Measurements from ENCODE around the gene CASKIN2.
A peak's percentile ranks its signal among the peaks of the same experiment; 100 is the strongest.

Gene CASKIN2

GRCh38 chr17:75557075-75557851 lies 41.9 kb upstream of the CASKIN2 start:
- Histone ChIP-seq H3K27ac (ENCODE audit: low read depth, low read length) (peak overlapping the region; percentile 71), H3K4me1 (ENCODE audit: control insufficient read depth in 1 of 2, insufficient read depth in 2 of 2, low read length in 2 of 2) (peaks cover 30% of the 10 kb centered on the region in 2 donors), H3K9ac (ENCODE audit: low read depth in 1 of 2, low read length in 2 of 2) (peak overlapping the region in 1 of 2 donors; percentile 48), H3K9me3 (ENCODE audit: control insufficient read depth in 1 of 2, low read length in 2 of 2) (no peaks in the 10 kb centered on the region), H3K27me3 (ENCODE audit: control insufficient read depth in 1 of 2, insufficient read depth in 2 of 2, low read length in 2 of 2) (no peaks in the 10 kb centered on the region), H3K36me3 (ENCODE audit: control insufficient read depth in 1 of 2, insufficient read depth in 2 of 2, low read length in 2 of 2) (peaks cover 11 to 41% of the 10 kb centered on the region in 2 donors), H3K4me3 (ENCODE audit: low read depth in 1 of 2, low read length in 2 of 2) (peak overlapping the region in 1 of 2 donors; percentile 6)

GRCh38 chr17:75555679-75556153 lies 40.4 kb upstream of the CASKIN2 start:
- H3K4me3 ChIP-seq (ENCODE audit: low read depth in 1 of 2, low read length in 2 of 2), result no peak overlapping the region

GRCh38 chr17:75553295-75554110 lies 38.2 kb upstream of the CASKIN2 start:
- no peaks in the 10 kb centered on the region for H3K27me3 ChIP-seq (ENCODE audit: control insufficient read depth in 1 of 2, insufficient read depth in 2 of 2, low read length in 2 of 2)
- no peak overlapping the region for H3K27ac ChIP-seq (ENCODE audit: low read depth, low read length)
- H3K9ac ChIP-seq (ENCODE audit: low read depth in 1 of 2, low read length in 2 of 2), result no peak overlapping the region
- peaks cover 0 to 17% of the 10 kb centered on the region in 2 donors for H3K36me3 ChIP-seq (ENCODE audit: control insufficient read depth in 1 of 2, insufficient read depth in 2 of 2, low read length in 2 of 2)
- H3K4me1 ChIP-seq (ENCODE audit: control insufficient read depth in 1 of 2, insufficient read depth in 2 of 2, low read length in 2 of 2), result peaks cover 41 to 50% of the 10 kb centered on the region in 2 donors
- no peak overlapping the region for H3K4me3 ChIP-seq (ENCODE audit: low read depth in 1 of 2, low read length in 2 of 2)
- H3K9me3 ChIP-seq (ENCODE audit: control insufficient read depth in 1 of 2, low read length in 2 of 2), result no peaks in the 10 kb centered on the region

More at GRCh38 chr17:75555679-75556153, 40.4 kb upstream of the CASKIN2 start:
- H3K9ac ChIP-seq (ENCODE audit: low read depth in 1 of 2, low read length in 2 of 2), result peak overlapping the region in 1 of 2 donors; percentile 2
- no peaks in the 10 kb centered on the region for H3K27me3 ChIP-seq (ENCODE audit: control insufficient read depth in 1 of 2, insufficient read depth in 2 of 2, low read length in 2 of 2)
- H3K36me3 ChIP-seq (ENCODE audit: control insufficient read depth in 1 of 2, insufficient read depth in 2 of 2, low read length in 2 of 2), result peaks cover 7 to 31% of the 10 kb centered on the region in 2 donors
- H3K27ac ChIP-seq (ENCODE audit: low read depth, low read length), result peak overlapping the region; percentile 50
- H3K9me3 ChIP-seq (ENCODE audit: control insufficient read depth in 1 of 2, low read length in 2 of 2), result no peaks in the 10 kb centered on the region
- peaks cover 32 to 34% of the 10 kb centered on the region in 2 donors for H3K4me1 ChIP-seq (ENCODE audit: control insufficient read depth in 1 of 2, insufficient read depth in 2 of 2, low read length in 2 of 2)

- H3K27ac ChIP-seq (ENCODE audit: low read depth, low read length), result no peak overlapping the region
- no peaks in the 10 kb centered on the region for H3K27me3 ChIP-seq (ENCODE audit: control insufficient read depth in 1 of 2, insufficient read depth in 2 of 2, low read length in 2 of 2)
- peaks cover 0 to 11% of the 10 kb centered on the region in 2 donors for H3K36me3 ChIP-seq (ENCODE audit: control insufficient read depth in 1 of 2, insufficient read depth in 2 of 2, low read length in 2 of 2)
- H3K4me1 ChIP-seq (ENCODE audit: control insufficient read depth in 1 of 2, insufficient read depth in 2 of 2, low read length in 2 of 2), result peaks cover 37 to 43% of the 10 kb centered on the region in 2 donors
- no peak overlapping the region for H3K4me3 ChIP-seq (ENCODE audit: low read depth in 1 of 2, low read length in 2 of 2)
- H3K9me3 ChIP-seq (ENCODE audit: control insufficient read depth in 1 of 2, low read length in 2 of 2), result no peaks in the 10 kb centered on the region
- H3K9ac ChIP-seq (ENCODE audit: low read depth in 1 of 2, low read length in 2 of 2), result no peak overlapping the region
Observed at GRCh38 chr17:75552425-75553294, 37.3 kb upstream of the CASKIN2 start.

GRCh38 chr17:75551266-75551665 lies 35.9 kb upstream of the CASKIN2 start:
- H3K36me3 ChIP-seq (ENCODE audit: control insufficient read depth in 1 of 2, insufficient read depth in 2 of 2, low read length in 2 of 2), result peaks cover 4 to 19% of the 10 kb centered on the region in 2 donors
- peak overlapping the region in 1 of 2 donors; percentile 51 for H3K9ac ChIP-seq (ENCODE audit: low read depth in 1 of 2, low read length in 2 of 2)
- H3K9me3 ChIP-seq (ENCODE audit: control insufficient read depth in 1 of 2, low read length in 2 of 2), result no peaks in the 10 kb centered on the region
- H3K27ac ChIP-seq (ENCODE audit: low read depth, low read length), result no peak overlapping the region
- H3K4me1 ChIP-seq (ENCODE audit: control insufficient read depth in 1 of 2, insufficient read depth in 2 of 2, low read length in 2 of 2), result peaks cover 33 to 40% of the 10 kb centered on the region in 2 donors
- H3K27me3 ChIP-seq (ENCODE audit: control insufficient read depth in 1 of 2, insufficient read depth in 2 of 2, low read length in 2 of 2), result no peaks in the 10 kb centered on the region
- H3K4me3 ChIP-seq (ENCODE audit: low read depth in 1 of 2, low read length in 2 of 2), result no peak overlapping the region

GRCh38 chr17:75550139-75550465 lies 34.8 kb upstream of the CASKIN2 start:
- Histone ChIP-seq H3K27me3 (ENCODE audit: control insufficient read depth in 1 of 2, insufficient read depth in 2 of 2, low read length in 2 of 2) (no peaks in the 10 kb centered on the region), H3K4me3 (ENCODE audit: low read depth in 1 of 2, low read length in 2 of 2) (no peak overlapping the region), H3K27ac (ENCODE audit: low read depth, low read length) (peak overlapping the region; percentile 100), H3K9me3 (ENCODE audit: control insufficient read depth in 1 of 2, low read length in 2 of 2) (no peaks in the 10 kb centered on the region), H3K9ac (ENCODE audit: low read depth in 1 of 2, low read length in 2 of 2) (peak overlapping the region; percentile 76 to 93), H3K36me3 (ENCODE audit: control insufficient read depth in 1 of 2, insufficient read depth in 2 of 2, low read length in 2 of 2) (peaks cover 7 to 26% of the 10 kb centered on the region in 2 donors), H3K4me1 (ENCODE audit: control insufficient read depth in 1 of 2, insufficient read depth in 2 of 2, low read length in 2 of 2) (peaks cover 24 to 32% of the 10 kb centered on the region in 2 donors)

GRCh38 chr17:75549246-75550138 lies 34.2 kb upstream of the CASKIN2 start:
- peaks cover 29 to 34% of the 10 kb centered on the region in 2 donors for H3K4me1 ChIP-seq (ENCODE audit: control insufficient read depth in 1 of 2, insufficient read depth in 2 of 2, low read length in 2 of 2)
- no peaks in the 10 kb centered on the region for H3K27me3 ChIP-seq (ENCODE audit: control insufficient read depth in 1 of 2, insufficient read depth in 2 of 2, low read length in 2 of 2)
- no peaks in the 10 kb centered on the region for H3K9me3 ChIP-seq (ENCODE audit: control insufficient read depth in 1 of 2, low read length in 2 of 2)
- peaks cover 7 to 30% of the 10 kb centered on the region in 2 donors for H3K36me3 ChIP-seq (ENCODE audit: control insufficient read depth in 1 of 2, insufficient read depth in 2 of 2, low read length in 2 of 2)
- peak overlapping the region; percentile 100 for H3K27ac ChIP-seq (ENCODE audit: low read depth, low read length)
- peak overlapping the region; percentile 76 to 93 for H3K9ac ChIP-seq (ENCODE audit: low read depth in 1 of 2, low read length in 2 of 2)
- H3K4me3 ChIP-seq (ENCODE audit: low read depth in 1 of 2, low read length in 2 of 2), result peak overlapping the region; percentile 29 to 52

GRCh38 chr17:75548813-75549212 lies 33.5 kb upstream of the CASKIN2 start:
- H3K9me3 ChIP-seq (ENCODE audit: control insufficient read depth in 1 of 2, low read length in 2 of 2), result no peaks in the 10 kb centered on the region
- H3K4me3 ChIP-seq (ENCODE audit: low read depth in 1 of 2, low read length in 2 of 2), result no peak overlapping the region
- H3K27ac ChIP-seq (ENCODE audit: low read depth, low read length), result peak overlapping the region; percentile 100
- H3K9ac ChIP-seq (ENCODE audit: low read depth in 1 of 2, low read length in 2 of 2), result peak overlapping the region; percentile 76 to 93
- no peaks in the 10 kb centered on the region for H3K27me3 ChIP-seq (ENCODE audit: control insufficient read depth in 1 of 2, insufficient read depth in 2 of 2, low read length in 2 of 2)
- H3K36me3 ChIP-seq (ENCODE audit: control insufficient read depth in 1 of 2, insufficient read depth in 2 of 2, low read length in 2 of 2), result peaks cover 7 to 36% of the 10 kb centered on the region in 2 donors
- H3K4me1 ChIP-seq (ENCODE audit: control insufficient read depth in 1 of 2, insufficient read depth in 2 of 2, low read length in 2 of 2), result peaks cover 32 to 36% of the 10 kb centered on the region in 2 donors

- Histone ChIP-seq H3K27me3 (ENCODE audit: control insufficient read depth in 1 of 2, insufficient read depth in 2 of 2, low read length in 2 of 2) (no peaks in the 10 kb centered on the region), H3K4me3 (ENCODE audit: low read depth in 1 of 2, low read length in 2 of 2) (no peak overlapping the region), H3K4me1 (ENCODE audit: control insufficient read depth in 1 of 2, insufficient read depth in 2 of 2, low read length in 2 of 2) (peaks cover 48 to 49% of the 10 kb centered on the region in 2 donors), H3K36me3 (ENCODE audit: control insufficient read depth in 1 of 2, insufficient read depth in 2 of 2, low read length in 2 of 2) (peaks cover 7 to 33% of the 10 kb centered on the region in 2 donors), H3K9ac (ENCODE audit: low read depth in 1 of 2, low read length in 2 of 2) (no peak overlapping the region), H3K9me3 (ENCODE audit: control insufficient read depth in 1 of 2, low read length in 2 of 2) (no peaks in the 10 kb centered on the region), H3K27ac (ENCODE audit: low read depth, low read length) (peak overlapping the region; percentile 56)
Observed at GRCh38 chr17:75547091-75547490, 31.8 kb upstream of the CASKIN2 start.
